PC-3 (cell line): Measurements from ENCODE around the gene GGACT.

ENCODE experiments used
- CTCF ChIP-seq: fragments of 300-600 bp; sonication (generic); conservative IDR thresholded peaks from 2 replicates; pipeline ENCODE4 v1.5.1; 2017; ENCODE audit warnings: antibody characterized with exemption, low read depth, mild to moderate bottlenecking, low read length
- EZH2 ChIP-seq: fragments of 300-600 bp; sonication (generic); IDR thresholded peaks from one replicate; pipeline ENCODE4 v1.6.1; 2017; ENCODE audit warnings: antibody characterized with exemption, mild to moderate bottlenecking, low read length; ENCODE audit not compliant: unreplicated experiment
- EZH2phosphoT487 ChIP-seq: fragments of 300-600 bp; sonication (generic); IDR thresholded peaks from 2 replicates; pipeline ENCODE4 v1.6.1; 2018; ENCODE audit warnings: mild to moderate bottlenecking, antibody characterized with exemption, low read length, borderline replicate concordance

GRCh38 chr13:100613031-100613430 lies 24.4 kb upstream of the GGACT start:
- TF ChIP-seq CTCF = no peak
- no peak for TF ChIP-seq EZH2
- TF ChIP-seq EZH2phosphoT487 = no peak
